ENCODE data around the gene TMEM150B.

TMEM150B gene, protein sequence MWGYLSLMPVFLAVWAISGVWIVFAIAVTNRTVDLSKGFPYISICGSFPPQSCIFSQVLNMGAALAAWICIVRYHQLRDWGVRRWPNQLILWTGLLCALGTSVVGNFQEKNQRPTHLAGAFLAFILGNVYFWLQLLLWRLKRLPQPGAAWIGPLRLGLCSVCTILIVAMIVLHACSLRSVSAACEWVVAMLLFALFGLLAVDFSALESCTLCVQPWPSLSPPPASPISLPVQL

GRCh38 chr19:55325172-55325571, at the start of gene TMEM150B:
TMEM150B (minus strand) TSS chr19:55325341; CDS start chr19:55321036, 4,305 bp downstream.
- DNase-seq = no peak

- DNase-seq = no peak
Measured at GRCh38 chr19:55373993-55374757, 49.0 kb upstream of the TMEM150B start.

GRCh38 chr19:55373306-55373992, 48.3 kb upstream of the TMEM150B start:
- DNase-seq = no peak

DNA sequence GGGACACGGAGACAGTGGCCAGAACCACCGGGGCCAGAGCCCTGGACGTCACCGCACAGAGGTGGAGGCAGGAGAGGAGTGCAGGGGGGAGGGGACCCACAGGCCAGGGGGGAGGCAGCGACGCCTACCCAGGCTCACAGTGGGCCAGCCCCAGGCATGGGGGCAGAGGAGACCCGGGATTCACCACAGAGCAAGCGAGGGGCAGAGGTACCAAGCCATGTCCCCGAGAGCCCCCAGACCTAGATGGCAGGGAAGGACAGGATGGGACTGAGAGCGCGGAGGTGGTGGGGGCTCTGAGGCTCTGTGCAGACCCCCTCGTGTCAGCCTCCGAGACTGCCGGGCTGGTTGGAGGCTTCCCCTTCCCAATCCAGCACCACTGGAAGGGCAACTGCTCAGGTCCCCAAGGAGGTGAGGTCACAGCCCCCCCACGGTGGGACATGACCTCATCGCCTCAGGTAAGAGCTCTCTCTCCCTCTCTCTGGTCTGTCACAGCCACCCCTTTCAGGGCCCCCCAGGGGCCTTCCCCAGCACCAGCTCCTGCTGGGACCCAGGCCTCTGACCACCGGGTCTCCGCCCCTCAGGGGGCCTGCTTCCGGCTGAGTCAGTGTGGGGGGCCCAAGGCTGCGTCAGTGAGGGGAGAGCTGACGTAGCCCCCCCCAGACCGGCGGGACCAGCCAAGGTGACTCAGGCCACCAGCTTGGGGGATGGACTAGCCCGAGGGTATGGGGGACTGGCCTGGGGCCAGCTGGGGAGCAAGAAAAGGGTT, 47.4 kb upstream of the TMEM150B start:
- no peak for DNase-seq

DNA sequence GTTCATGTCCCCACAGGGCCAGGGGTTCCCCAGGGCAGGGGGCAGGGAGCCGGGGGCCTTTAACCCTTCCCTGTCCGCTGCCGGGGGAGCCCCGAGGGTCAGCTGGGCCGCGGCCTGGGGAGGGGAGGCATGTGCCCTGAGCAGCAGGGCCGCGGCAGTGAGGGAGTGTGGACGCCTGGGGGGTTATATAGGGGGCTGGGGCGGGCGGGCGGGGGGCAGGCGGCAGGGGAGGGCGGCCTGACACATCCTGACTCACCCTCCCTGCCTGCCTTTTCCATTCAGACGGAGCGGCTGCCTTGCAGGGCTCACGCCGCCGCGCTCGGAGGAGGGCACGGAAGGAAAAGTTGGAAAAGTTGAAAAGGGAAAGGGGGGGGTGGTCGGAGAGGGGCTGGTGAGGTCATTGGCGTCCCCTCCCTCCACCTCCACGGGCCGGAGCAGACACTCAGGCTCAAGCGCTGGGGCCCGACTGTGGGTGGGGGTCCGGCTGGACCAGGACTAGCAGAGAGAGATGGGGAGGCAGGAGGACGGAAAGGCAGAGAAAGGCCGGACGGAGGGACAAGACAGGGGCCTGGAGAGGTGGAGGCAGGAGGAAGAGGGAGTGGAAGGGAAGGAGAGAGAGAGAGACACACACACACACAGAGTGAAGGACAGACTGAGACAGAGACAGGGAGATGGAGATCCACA, 45.3 kb upstream of the TMEM150B start, which contains the start of gene IL11:
Gene IL11, minus strand, starts transcription at position 159 of the 684 bp plus-strand sequence. Its CDS starts 153 bp downstream, at position 6.
- no peak for DNase-seq

GRCh38 chr19:55369653-55370304, 44.6 kb upstream of the TMEM150B start:
- DNase-seq = no peak

- DNase-seq = no peak
Measured at GRCh38 chr19:55368701-55369563, 43.8 kb upstream of the TMEM150B start.

- DNase-seq = no peak
Measured at GRCh38 chr19:55368106-55368505, 43.0 kb upstream of the TMEM150B start.

- no peak for DNase-seq
Measured at GRCh38 chr19:55366790-55367189, 41.6 kb upstream of the TMEM150B start.

DNA sequence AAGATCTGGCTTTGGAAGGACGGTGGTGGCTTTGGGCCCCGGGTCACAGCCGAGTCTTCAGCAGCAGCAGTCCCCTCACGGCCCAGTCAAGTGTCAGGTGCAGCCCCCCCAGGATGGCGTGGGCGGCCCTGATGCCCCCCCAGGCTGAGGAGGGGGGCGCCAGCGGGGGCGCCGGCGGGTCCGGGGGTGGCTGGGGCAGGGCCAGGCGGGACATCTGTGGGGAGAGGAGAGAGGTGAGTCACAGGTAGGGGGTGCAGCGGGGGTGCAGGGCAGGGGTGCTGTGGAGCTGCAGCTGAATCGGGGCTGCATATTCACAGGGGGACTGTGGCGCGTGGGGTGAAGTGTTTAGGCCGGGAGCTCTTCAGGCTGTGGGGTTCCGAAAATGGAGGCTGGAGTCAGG, 40.8 kb upstream of the TMEM150B start:
- no peak for DNase-seq

DNA sequence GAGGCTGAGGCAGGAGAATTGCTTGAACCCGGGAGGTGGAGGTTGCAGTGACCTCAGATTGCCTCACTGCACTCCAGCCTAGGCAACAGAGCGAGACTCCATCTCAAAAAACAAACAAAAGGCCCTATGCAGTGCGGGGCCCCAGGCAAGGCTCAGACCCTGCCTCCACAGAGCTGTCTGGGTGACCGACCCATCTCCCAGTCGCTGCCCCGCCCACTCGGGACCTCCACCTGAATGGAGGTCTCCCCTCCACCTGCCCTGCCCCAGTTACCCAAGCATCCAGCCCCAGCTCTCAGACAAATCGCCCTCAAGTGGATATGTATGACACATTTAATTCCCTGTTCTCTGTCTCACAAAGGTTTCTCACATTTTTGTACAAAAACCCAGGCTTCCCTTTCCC, 40.1 kb upstream of the TMEM150B start:
- no peak for DNase-seq

GRCh38 chr19:55362990-55363716, 38.0 kb upstream of the TMEM150B start, which contains the start of gene GARIN5B:
GARIN5B (minus strand) TSS chr19:55363260; CDS start chr19:55363066, 194 bp downstream.
- DNase-seq = no peak

DNA sequence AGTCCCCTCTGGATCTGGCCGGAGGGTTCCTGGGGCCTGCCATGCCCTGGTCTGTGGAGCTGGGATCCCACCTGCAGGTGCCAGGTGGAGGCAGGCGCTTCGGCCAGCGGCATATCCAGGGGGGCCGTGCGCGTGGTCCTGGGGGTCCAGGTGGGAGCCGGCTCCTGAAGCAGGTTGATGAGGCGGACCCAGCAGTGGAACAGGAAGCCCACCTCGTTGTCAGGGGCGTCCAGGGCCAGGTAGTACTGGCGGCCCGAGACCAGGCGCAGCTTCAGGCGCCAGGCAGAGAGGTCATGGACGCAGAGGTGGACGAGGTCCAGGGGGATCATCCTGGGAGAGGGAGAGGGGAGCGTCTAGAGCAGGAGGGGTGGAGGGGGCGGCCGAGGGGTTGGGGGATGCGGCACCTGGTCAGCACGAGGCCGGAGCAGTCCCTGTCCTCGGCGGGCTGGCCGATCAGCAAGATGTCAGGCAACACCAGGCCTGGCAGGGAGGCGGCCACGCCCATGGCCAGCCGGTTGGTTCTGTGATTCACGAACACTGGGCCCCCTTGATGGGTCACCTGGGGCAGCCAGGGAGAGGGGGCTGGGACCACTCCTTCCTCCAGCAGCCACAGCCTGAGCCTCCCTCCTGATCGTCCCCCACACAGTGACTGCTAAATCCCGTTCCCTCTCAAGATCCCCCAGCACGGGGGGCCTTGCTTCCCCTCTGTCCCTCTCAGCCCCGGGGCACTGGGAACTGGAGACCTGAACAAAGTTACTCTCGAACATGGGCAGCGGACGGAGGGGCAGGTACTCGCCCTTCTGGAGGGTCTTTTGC, 37.2 kb upstream of the TMEM150B start:
- no peak for DNase-seq

GRCh38 chr19:55360902-55361301, 35.8 kb upstream of the TMEM150B start:
- no peak for DNase-seq

DNA sequence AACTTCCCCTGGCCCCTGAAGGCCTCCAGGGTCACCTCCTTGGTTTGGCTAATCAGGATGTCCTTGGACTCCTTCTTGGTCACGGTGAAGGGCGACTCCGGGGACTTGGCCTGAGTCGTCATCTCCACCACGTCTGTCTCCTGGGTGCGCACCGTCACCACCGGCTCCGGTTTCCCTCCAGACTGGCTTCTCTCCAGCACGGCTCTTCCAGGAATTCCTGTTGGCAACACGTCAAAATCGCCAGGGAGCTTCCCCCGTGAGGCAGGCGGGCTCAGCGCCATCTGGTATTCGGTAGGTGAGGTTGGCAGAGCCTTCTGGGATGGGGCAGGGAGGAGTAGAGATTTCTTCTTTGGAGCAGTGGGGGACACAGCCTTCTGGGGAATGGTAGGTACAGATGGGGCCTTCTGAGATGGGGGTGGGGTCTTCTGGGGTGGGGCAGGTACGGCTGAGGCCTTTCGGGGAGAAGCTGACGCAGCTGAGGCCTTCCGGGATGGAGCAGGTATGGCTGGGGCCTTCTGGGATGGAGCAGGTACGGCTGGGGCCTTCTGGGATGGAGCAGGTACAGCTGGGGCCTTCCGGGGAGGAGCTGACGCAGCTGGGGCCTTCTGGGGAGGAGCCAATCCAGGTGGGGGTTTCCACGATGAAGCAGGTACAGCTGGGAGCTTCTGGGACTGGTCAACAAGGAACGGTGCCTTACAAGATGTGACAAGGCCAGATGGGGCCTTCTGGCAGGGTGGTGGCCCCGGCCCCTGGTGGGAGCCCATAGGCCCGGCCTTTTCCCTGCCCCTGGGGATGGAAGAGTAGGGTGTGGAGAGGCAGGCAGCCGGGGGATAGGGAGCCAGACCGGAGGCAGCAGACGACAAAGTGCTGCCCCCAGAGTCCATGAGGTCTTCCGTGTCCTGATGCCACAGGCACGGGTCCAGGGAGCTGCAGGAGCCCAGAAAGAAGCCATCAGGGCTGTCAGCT, 34.1 kb upstream of the TMEM150B start:
- no peak for DNase-seq

- no peak for DNase-seq
Measured at GRCh38 chr19:55358493-55358892, 33.4 kb upstream of the TMEM150B start.

GRCh38 chr19:55355213-55355821, 30.2 kb upstream of the TMEM150B start:
- DNase-seq = no peak

Data from NCI-H774 (cell line).